SJSA1 (cell line): ENCODE results near the gene PIBF1. TPM values are rescaled to one million over a fixed set of nuclear protein-coding genes. Genes with fewer than 3 reads are reported as not detected.

Source experiments
- DNase-seq, 2 experiments: peaks; one replicate each; pipeline ENCODE4 v3.0.0-alpha.2; 2015 to 2020; ENCODE audit warnings: low spot score in 2 of 2, low read depth in 1 of 2
- H3K27ac ChIP-seq: fragments of 250-450 bp; sonication (Bioruptor Pico); 2 replicates; pipeline ENCODE4 v1.5.1; 2020; ENCODE audit warnings: mild to moderate bottlenecking, moderate library complexity
- H3K27me3 ChIP-seq: fragments of 250-450 bp; sonication (Bioruptor Pico); replicated peaks from 2 replicates; pipeline ENCODE4 v1.5.1; 2020; ENCODE audit warnings: mild to moderate bottlenecking, moderate library complexity
- H3K36me3 ChIP-seq: fragments of 250-450 bp; sonication (Bioruptor Pico); 2 replicates; pipeline ENCODE4 v1.5.1; 2020; ENCODE audit warnings: mild to moderate bottlenecking
- H3K4me1 ChIP-seq: fragments of 250-450 bp; sonication (Bioruptor Pico); replicated peaks from 2 replicates; pipeline ENCODE4 v1.6.1; 2021; ENCODE audit warnings: mild to moderate bottlenecking
- H3K4me3 ChIP-seq: fragments of 250-450 bp; sonication (Bioruptor Pico); 2 replicates; pipeline ENCODE4 v1.5.1; 2020; ENCODE audit warnings: mild to moderate bottlenecking
- H3K9me3 ChIP-seq: fragments of 250-450 bp; sonication (Bioruptor Pico); replicated peaks from 2 replicates; pipeline ENCODE4 v1.5.1; 2020; ENCODE audit warnings: mild to moderate bottlenecking
- total RNA-seq: library from RNA; depleted of rRNA; stranded (reverse); fragments of >200 nt; shearing (Covaris generic); gene quantifications from 2 replicates; pipeline ENCODE4 v1.2.3, GENCODE V29; 2014

The PIBF1 gene
- total RNA-seq, 1 experiment from 2014 or later, result 15.3 TPM

DNA sequence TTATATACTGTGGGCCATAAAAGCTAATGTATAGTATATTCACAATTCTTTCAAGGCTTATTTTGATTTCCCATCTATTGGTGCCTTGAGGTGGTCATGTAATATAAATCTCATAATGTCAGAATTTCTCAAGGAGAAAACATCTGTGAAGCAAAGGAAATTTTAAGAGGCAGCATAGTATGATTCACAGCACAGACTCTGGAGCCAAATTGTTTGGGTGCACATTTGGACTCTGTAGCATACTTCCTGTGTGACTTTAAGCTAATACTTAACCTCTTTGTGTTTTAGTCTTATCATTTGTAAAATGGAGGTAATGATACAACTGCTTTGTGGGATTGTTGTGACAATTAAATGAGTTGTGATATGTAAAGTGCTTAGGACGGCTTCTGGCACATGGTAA, 67.6 kb downstream of the PIBF1 start:
- no peak for DNase-seq
- Histone ChIP-seq H3K4me1 (no peaks in the 10 kb centered on the region), H3K4me3 (no peak overlapping the region), H3K27ac (no peak overlapping the region), H3K9me3 (no peaks in the 10 kb centered on the region), H3K27me3 (no peaks in the 10 kb centered on the region), H3K36me3 (no peaks in the 10 kb centered on the region)

- Histone ChIP-seq H3K36me3 (no peaks in the 10 kb centered on the region), H3K27ac (no peak overlapping the region), H3K27me3 (no peaks in the 10 kb centered on the region), H3K4me1 (no peaks in the 10 kb centered on the region), H3K4me3 (no peak overlapping the region), H3K9me3 (no peaks in the 10 kb centered on the region)
- no peak for DNase-seq
These were observed 69.2 kb downstream of the PIBF1 start for GRCh38 chr13:72850959-72851677.

GRCh38 chr13:72851678-72852014, 69.7 kb downstream of the PIBF1 start:
- H3K27me3 ChIP-seq, result no peaks in the 10 kb centered on the region
- no peak overlapping the region for H3K27ac ChIP-seq
- H3K4me1 ChIP-seq, result no peaks in the 10 kb centered on the region
- no peak for DNase-seq
- H3K9me3 ChIP-seq, result no peaks in the 10 kb centered on the region
- H3K4me3 ChIP-seq, result no peak overlapping the region
- H3K36me3 ChIP-seq, result no peaks in the 10 kb centered on the region

- Histone ChIP-seq H3K4me1 (no peaks in the 10 kb centered on the region), H3K27me3 (no peaks in the 10 kb centered on the region)
These were observed 70.3 kb downstream of the PIBF1 start for GRCh38 chr13:72852207-72852606.

GRCh38 chr13:72853000-72853399, 71.1 kb downstream of the PIBF1 start:
- H3K4me3 ChIP-seq, result no peak overlapping the region
- H3K27me3 ChIP-seq, result no peaks in the 10 kb centered on the region
- H3K27ac ChIP-seq, result no peak overlapping the region
- no peaks in the 10 kb centered on the region for H3K9me3 ChIP-seq
- no peak for DNase-seq
- H3K36me3 ChIP-seq, result no peaks in the 10 kb centered on the region
- no peaks in the 10 kb centered on the region for H3K4me1 ChIP-seq

More at GRCh38 chr13:72852207-72852606, 70.3 kb downstream of the PIBF1 start:
- H3K27ac ChIP-seq, result no peak overlapping the region
- no peak overlapping the region for H3K4me3 ChIP-seq
- H3K9me3 ChIP-seq, result no peaks in the 10 kb centered on the region
- DNase-seq, result no peak
- no peaks in the 10 kb centered on the region for H3K36me3 ChIP-seq

DNA sequence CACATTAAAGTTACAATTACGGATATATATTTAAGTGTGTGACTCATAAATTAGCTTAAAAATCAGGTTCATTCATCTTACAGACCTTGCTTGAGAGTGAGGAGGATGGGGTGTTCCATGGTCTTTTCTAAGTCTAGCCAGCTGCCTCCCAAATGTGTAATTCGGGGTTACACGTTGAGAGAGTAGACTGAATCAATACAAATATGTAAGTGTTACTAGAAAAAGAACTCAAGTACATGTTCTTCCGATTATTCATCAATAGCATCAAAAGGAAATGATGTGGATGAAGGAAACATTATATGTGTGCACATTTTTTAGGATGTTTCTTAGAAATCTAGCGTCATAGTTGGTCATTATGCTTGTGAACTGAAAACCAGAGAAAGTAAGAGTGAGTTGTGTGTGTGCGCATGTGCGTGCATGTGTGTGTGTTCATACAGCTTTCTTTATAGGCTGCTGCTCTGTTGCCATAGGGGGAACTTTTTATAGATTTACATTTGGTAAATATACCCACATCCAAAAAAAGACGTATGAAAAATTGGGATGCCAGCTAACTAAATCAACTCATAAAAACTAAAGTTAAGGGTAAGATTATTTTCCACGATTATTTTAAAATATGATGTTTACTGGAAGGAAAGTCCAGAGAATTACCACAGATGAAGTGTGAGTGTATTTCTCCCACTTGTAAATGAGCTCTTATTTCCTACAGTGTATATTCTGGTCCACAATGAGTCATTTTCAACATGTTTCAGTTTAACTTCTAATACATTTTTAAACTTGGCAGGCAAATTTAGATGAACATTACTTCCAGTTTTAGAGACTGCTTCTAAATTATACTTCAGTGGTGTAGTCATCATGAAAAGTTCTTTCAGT, 82.4 kb downstream of the PIBF1 start:
- H3K4me1 ChIP-seq, result no peaks in the 10 kb centered on the region
- H3K4me3 ChIP-seq, result no peak overlapping the region
- H3K27ac ChIP-seq, result no peak overlapping the region

DNA sequence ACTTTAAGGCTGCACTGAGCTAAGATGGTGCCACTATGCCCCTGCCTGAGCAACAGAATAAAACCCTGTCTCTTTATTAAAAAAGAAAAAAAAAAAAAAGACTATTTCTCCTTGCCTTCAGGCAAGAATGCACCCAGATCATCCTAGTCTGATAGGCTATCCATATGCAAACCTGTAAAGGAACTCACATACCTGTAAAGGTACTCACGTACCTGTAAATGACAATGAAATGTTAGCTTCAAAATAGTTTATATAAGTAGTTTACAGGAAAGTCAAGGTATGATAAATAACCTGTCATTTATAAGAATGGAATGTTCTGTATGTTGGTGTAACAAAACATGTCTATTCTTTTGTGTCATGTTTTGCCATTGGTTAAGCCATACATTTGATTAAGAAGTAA, 86.3 kb downstream of the PIBF1 start:
- H3K4me3 ChIP-seq, result no peak overlapping the region
- no peaks in the 10 kb centered on the region for H3K36me3 ChIP-seq
- H3K9me3 ChIP-seq, result no peaks in the 10 kb centered on the region
- no peak overlapping the region for H3K27ac ChIP-seq
- no peaks in the 10 kb centered on the region for H3K4me1 ChIP-seq
- no peaks in the 10 kb centered on the region for H3K27me3 ChIP-seq
- DNase-seq, result no peak

More for the DNA sequence above, 82.4 kb downstream of the PIBF1 start:
- DNase-seq, result no peak
- Histone ChIP-seq H3K36me3 (no peaks in the 10 kb centered on the region; the same call in 1 of the 2 replicates), H3K9me3 (no peaks in the 10 kb centered on the region), H3K27me3 (no peaks in the 10 kb centered on the region)

- no peaks in the 10 kb centered on the region for H3K36me3 ChIP-seq
- no peak overlapping the region for H3K4me3 ChIP-seq
- no peaks in the 10 kb centered on the region for H3K9me3 ChIP-seq
- no peak overlapping the region for H3K27ac ChIP-seq
- no peaks in the 10 kb centered on the region for H3K27me3 ChIP-seq
- H3K4me1 ChIP-seq, result no peaks in the 10 kb centered on the region
- no peak for DNase-seq
These were observed 93.3 kb downstream of the PIBF1 start for GRCh38 chr13:72875233-72875632.

GRCh38 chr13:72884101-72884500, 102.2 kb downstream of the PIBF1 start:
- no peak for DNase-seq
- Histone ChIP-seq H3K27ac (no peak overlapping the region), H3K4me3 (no peak overlapping the region), H3K36me3 (no peaks in the 10 kb centered on the region; the same call in 1 of the 2 replicates), H3K9me3 (no peaks in the 10 kb centered on the region), H3K27me3 (no peaks in the 10 kb centered on the region), H3K4me1 (no peaks in the 10 kb centered on the region)

GRCh38 chr13:72886272-72887067, 104.5 kb downstream of the PIBF1 start:
- H3K4me1 ChIP-seq, result no peaks in the 10 kb centered on the region
- no peaks in the 10 kb centered on the region; the same call in none of the 2 replicates for H3K36me3 ChIP-seq
- no peaks in the 10 kb centered on the region for H3K9me3 ChIP-seq
- H3K27ac ChIP-seq, result no peak overlapping the region
- H3K27me3 ChIP-seq, result no peaks in the 10 kb centered on the region
- no peak for DNase-seq
- no peak overlapping the region for H3K4me3 ChIP-seq

DNA sequence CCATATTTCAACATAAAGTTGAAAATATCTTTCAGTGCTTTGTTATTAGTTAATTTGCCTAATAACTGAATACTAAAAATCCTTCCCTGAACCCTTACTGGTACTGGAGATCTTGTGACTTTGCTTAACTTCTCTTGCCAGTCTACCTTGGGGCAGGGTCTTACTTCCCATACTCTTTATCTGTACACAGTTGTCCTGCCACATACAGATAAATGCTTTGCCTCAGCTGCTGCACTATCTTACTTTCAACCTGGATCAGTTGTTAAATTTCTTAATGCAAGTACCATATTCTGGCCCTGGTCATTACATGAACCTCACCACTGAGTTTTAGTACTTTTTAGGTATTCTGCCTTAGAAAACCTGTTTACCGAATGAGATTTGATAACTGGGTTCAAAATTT, 107.6 kb downstream of the PIBF1 start:
- Histone ChIP-seq H3K27me3 (no peaks in the 10 kb centered on the region), H3K4me3 (no peak overlapping the region), H3K36me3 (no peaks in the 10 kb centered on the region; the same call in 1 of the 2 replicates), H3K4me1 (no peaks in the 10 kb centered on the region), H3K9me3 (no peaks in the 10 kb centered on the region), H3K27ac (no peak overlapping the region)
- no peak for DNase-seq

DNA sequence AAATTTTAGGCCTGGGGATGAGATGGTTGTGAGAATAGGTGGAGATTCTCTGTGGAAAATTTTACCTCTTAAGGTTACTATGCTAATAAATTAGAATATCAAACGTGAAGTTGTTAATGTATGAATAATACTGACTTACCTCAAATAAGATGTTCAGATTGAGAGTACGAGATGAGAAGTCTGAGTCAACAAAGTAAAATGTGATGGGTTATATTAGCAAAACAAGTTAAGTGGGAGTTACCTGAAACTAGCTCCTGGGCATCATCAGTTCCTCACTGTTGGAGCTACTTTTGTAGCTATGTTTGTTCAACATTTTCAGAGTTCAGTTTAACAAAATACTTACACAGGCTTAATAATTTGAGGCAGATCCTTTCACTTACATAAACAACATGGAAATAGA, 108.6 kb downstream of the PIBF1 start:
- Histone ChIP-seq H3K4me1 (no peaks in the 10 kb centered on the region), H3K4me3 (no peak overlapping the region), H3K27me3 (no peaks in the 10 kb centered on the region), H3K27ac (no peak overlapping the region), H3K36me3 (no peaks in the 10 kb centered on the region; the same call in 1 of the 2 replicates), H3K9me3 (no peaks in the 10 kb centered on the region)
- no peak for DNase-seq

- no peaks in the 10 kb centered on the region for H3K9me3 ChIP-seq
These were observed 109.5 kb downstream of the PIBF1 start for GRCh38 chr13:72891423-72891822.

More at GRCh38 chr13:72891423-72891822, 109.5 kb downstream of the PIBF1 start:
- H3K36me3 ChIP-seq, result peaks cover 6% of the 10 kb centered on the region; the same call in 1 of the 2 replicates
- no peak overlapping the region for H3K27ac ChIP-seq
- H3K27me3 ChIP-seq, result no peaks in the 10 kb centered on the region
- H3K4me3 ChIP-seq, result no peak overlapping the region
- DNase-seq, result no peak
- H3K4me1 ChIP-seq, result no peaks in the 10 kb centered on the region
